Stimulated activated CD4-positive, alpha-beta T cell treated with anti-CD3 and anti-CD28 coated beads, Interleukin-2, amount 100 ng/mL, for 4 hours (primary cell): ENCODE data around the gene IGFBP1.
"Not testable (repeated sequence)": the region's sequence is repeated elsewhere in the genome, so short reads cannot be mapped to it uniquely, and the experiment has no call there.

ENCODE experiments used
- DNase-seq: peaks from one replicate; pipeline ENCODE4 v3.0.0-alpha.2; 2020; ENCODE audit warnings: low read depth

The IGFBP1 gene

GRCh38 chr7:45938626-45939302, 50.5 kb downstream of the IGFBP1 start:
- no peak for DNase-seq

DNA sequence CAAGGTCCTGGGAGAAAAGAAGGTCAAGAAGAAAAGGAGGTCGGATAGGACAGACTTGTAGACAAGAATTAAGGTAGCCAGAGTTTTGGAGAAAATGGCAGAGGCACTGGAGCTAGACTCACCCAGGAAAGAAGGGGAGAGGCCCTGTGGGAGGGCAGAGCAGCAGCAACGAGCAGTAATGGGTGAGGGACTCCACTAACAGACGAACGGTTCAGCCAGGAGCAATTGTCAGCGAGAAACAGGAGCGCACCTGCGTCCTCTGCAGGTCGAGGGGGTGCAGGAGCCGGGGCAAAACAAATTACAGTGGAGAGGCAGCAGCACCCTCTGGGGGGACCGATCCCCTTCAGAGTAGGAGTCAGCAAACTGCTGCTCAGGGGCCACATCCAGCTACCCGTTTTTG, 51.3 kb downstream of the IGFBP1 start:
- DNase-seq, result no peak

DNA sequence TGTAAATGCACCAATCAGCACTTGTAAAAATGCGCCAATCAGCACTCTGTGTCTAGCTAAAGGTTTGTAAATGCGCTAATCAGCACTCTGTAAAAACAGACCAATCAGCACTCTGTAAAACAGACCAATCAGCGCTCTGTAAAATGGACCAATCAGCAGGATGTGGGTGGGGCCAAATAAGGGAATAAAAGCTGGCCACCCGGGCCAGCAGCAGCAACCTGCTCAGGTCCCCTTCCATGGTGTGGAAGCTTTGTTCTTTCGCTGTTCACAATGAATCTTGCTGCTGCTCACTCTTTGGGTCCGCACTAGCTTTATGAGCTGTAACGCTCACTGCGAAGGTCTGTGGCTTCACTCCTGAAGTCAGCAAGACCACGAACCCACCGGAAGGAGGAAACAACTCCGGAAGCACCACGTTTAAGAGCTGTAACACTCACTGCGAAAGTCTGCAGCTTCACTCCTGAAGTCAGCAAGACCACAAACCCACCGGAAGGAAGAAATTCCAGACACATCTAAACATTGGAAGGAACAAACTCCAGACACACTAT, 52.0 kb downstream of the IGFBP1 start:
- DNase-seq, result not testable (repeated sequence)

DNA sequence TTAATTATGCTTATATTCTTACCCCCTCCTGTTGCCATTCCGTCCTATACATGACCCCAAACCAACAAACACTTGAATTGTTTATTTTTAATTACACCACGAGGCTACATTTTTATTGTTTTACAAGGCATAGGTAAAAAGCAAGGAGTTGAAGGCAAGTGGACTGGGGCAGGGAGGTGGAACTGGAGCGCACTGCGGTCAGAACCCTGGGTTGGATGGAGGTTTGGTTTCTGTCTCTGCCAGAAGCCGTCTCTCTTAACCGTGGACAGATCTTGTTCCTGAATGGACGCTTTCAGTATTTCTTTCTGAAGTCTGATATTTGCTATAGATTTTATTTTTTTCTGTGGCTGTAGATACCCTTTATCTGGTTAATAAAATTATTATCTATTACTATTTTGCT, 52.7 kb downstream of the IGFBP1 start:
- DNase-seq, result no peak
